SK-N-SH treated with all-trans-retinoic acid at 6 μM for 48 hours (cell line): ENCODE measurements around the gene CDHR3.

Experiments used
- ATAC-seq: fragments of 200-7000 bp; cut with Tn5 transposase; 3 replicates; pipeline ENCODE4 v1.9.1; 2020; ENCODE audit warnings: mild to moderate bottlenecking, moderate library complexity
- ARNTL ChIP-seq: fragments of 450-650 bp; formaldehyde crosslinking; IDR thresholded peaks from 2 replicates; pipeline ENCODE4 v1.5.0; 2020; ENCODE audit warnings: low read depth, mild to moderate bottlenecking, moderate library complexity, borderline replicate concordance
- CSDC2 ChIP-seq: fragments of 250-450 bp; sonication (Bioruptor Pico); IDR thresholded peaks from 2 replicates; pipeline ENCODE4 v1.5.0; 2020; ENCODE audit warnings: mild to moderate bottlenecking, moderate library complexity
- CSRNP3 ChIP-seq: fragments of 250-450 bp; sonication (Bioruptor Pico); IDR thresholded peaks from 2 replicates; pipeline ENCODE4 v1.5.1; 2021; ENCODE audit warnings: mild to moderate bottlenecking, moderate library complexity
- ESRRG ChIP-seq: fragments of 250-450 bp; sonication (Bioruptor Pico); IDR thresholded peaks from 2 replicates; pipeline ENCODE4 v1.6.1; 2021; ENCODE audit warnings: mild to moderate bottlenecking
- GLIS3 ChIP-seq: fragments of 250-450 bp; sonication (Bioruptor Pico); IDR thresholded peaks from 2 replicates; pipeline ENCODE4 v1.5.0; 2020; ENCODE audit warnings: mild to moderate bottlenecking, moderate library complexity
- OSR1 ChIP-seq: fragments of 250-450 bp; sonication (Bioruptor Pico); IDR thresholded peaks from 2 replicates; pipeline ENCODE4 v1.8.0; 2022; ENCODE audit warnings: moderate library complexity, mild to moderate bottlenecking, inconsistent platforms
- PATZ1 ChIP-seq: fragments of 250-450 bp; sonication (Bioruptor Pico); IDR thresholded peaks from 2 replicates; pipeline ENCODE4 v1.8.0; 2020; ENCODE audit warnings: mild to moderate bottlenecking, moderate library complexity, borderline replicate concordance
- POU6F1 ChIP-seq: fragments of 250-450 bp; sonication (Bioruptor Pico); IDR thresholded peaks from 2 replicates; pipeline ENCODE4 v1.8.0; 2021; ENCODE audit warnings: low read depth, mild to moderate bottlenecking, moderate library complexity, borderline replicate concordance
- PPARA ChIP-seq: fragments of 250-450 bp; sonication (Bioruptor Pico); IDR thresholded peaks from 2 replicates; pipeline ENCODE4 v1.5.0; 2020; ENCODE audit warnings: mild to moderate bottlenecking, borderline replicate concordance
- RARB ChIP-seq: fragments of 250-450 bp; sonication (Bioruptor Pico); IDR thresholded peaks from 2 replicates; pipeline ENCODE4 v1.8.0; 2021; ENCODE audit warnings: mild to moderate bottlenecking, moderate library complexity
- SNAI2 ChIP-seq: fragments of 250-450 bp; sonication (Bioruptor Pico); IDR thresholded peaks from 2 replicates; pipeline ENCODE4 v1.5.0; 2020; ENCODE audit warnings: mild to moderate bottlenecking, moderate library complexity
- TOX ChIP-seq: fragments of 250-450 bp; sonication (Bioruptor Pico); IDR thresholded peaks from 2 replicates; pipeline ENCODE4 v1.8.0; 2021; ENCODE audit warnings: mild to moderate bottlenecking, moderate library complexity, borderline replicate concordance
- TSHZ2 ChIP-seq: fragments of 250-450 bp; sonication (Bioruptor Pico); IDR thresholded peaks from 2 replicates; pipeline ENCODE4 v1.5.0; 2020; ENCODE audit warnings: mild to moderate bottlenecking, moderate library complexity
- ZC3H10 ChIP-seq: fragments of 250-450 bp; sonication (Bioruptor Pico); IDR thresholded peaks from 2 replicates; pipeline ENCODE4 v1.5.1; 2021; ENCODE audit warnings: mild to moderate bottlenecking, moderate library complexity
- ZFP3 ChIP-seq: fragments of 250-450 bp; sonication (Bioruptor Pico); IDR thresholded peaks from 2 replicates; pipeline ENCODE4 v1.5.0; 2020; ENCODE audit warnings: mild to moderate bottlenecking, moderate library complexity
- ZFP30 ChIP-seq: fragments of 450-650 bp; formaldehyde crosslinking; IDR thresholded peaks from 2 replicates; pipeline ENCODE4 v1.5.0; 2022; ENCODE audit warnings: mild to moderate bottlenecking, moderate library complexity
- ZNF565 ChIP-seq: fragments of 450-650 bp; formaldehyde crosslinking; conservative IDR thresholded peaks from 2 replicates; pipeline ENCODE4 v1.5.0; 2020; ENCODE audit warnings: low read depth, mild to moderate bottlenecking, moderate library complexity
- ZNF70 ChIP-seq: fragments of 450-650 bp; formaldehyde crosslinking; IDR thresholded peaks from 2 replicates; pipeline ENCODE4 v1.5.0; 2020; ENCODE audit warnings: mild to moderate bottlenecking, moderate library complexity
- ZNF8 ChIP-seq: fragments of 450-650 bp; formaldehyde crosslinking; IDR thresholded peaks from 2 replicates; pipeline ENCODE4 v1.5.0; 2020; ENCODE audit warnings: mild to moderate bottlenecking, moderate library complexity

Gene CDHR3

GRCh38 chr7:106033735-106034134, 70.7 kb downstream of the CDHR3 start:
- ATAC-seq: no peak
- no peak for TF ChIP-seq CSDC2

- no peak for ATAC-seq
- TF ChIP-seq ZFP30 (CRISPR knock-in tag) (no peak), ZNF8 (CRISPR knock-in tag) (no peak), ESRRG (CRISPR knock-in tag) (no peak), ZFP3 (CRISPR knock-in tag) (no peak), SNAI2 (CRISPR knock-in tag) (no peak), GLIS3 (CRISPR knock-in tag) (no peak), ZNF70 (no peak), ZC3H10 (CRISPR knock-in tag) (no peak), CSRNP3 (CRISPR knock-in tag) (no peak), TSHZ2 (CRISPR knock-in tag) (no peak), RARB (CRISPR knock-in tag) (no peak), ARNTL (CRISPR knock-in tag) (no peak)
Observed at GRCh38 chr7:106034383-106034782, 71.3 kb downstream of the CDHR3 start.

GRCh38 chr7:106035568-106035967, 72.5 kb downstream of the CDHR3 start:
- TF ChIP-seq ZFP30 (CRISPR knock-in tag): no peak
- TF ChIP-seq ZNF70: no peak
- no peak for TF ChIP-seq ZFP3 (CRISPR knock-in tag)
- TF ChIP-seq ARNTL (CRISPR knock-in tag): no peak
- TF ChIP-seq ZNF8 (CRISPR knock-in tag): no peak
- no peak for TF ChIP-seq CSDC2
- no peak for TF ChIP-seq CSRNP3 (CRISPR knock-in tag)
- TF ChIP-seq ZNF565 (CRISPR knock-in tag): no peak
- no peak for TF ChIP-seq ESRRG (CRISPR knock-in tag)
- TF ChIP-seq TSHZ2 (CRISPR knock-in tag): no peak
- no peak for TF ChIP-seq PATZ1
- TF ChIP-seq TOX (CRISPR knock-in tag): no peak
- no peak for TF ChIP-seq ZC3H10 (CRISPR knock-in tag)
- no peak for TF ChIP-seq OSR1 (CRISPR knock-in tag)
- TF ChIP-seq GLIS3 (CRISPR knock-in tag): no peak
- TF ChIP-seq PPARA: no peak
- TF ChIP-seq POU6F1 (CRISPR knock-in tag): no peak
- TF ChIP-seq SNAI2 (CRISPR knock-in tag): no peak
- TF ChIP-seq, all 23 proteins: peak for 0
- no peak for ATAC-seq
